ENCODE data around the gene FOXI3. TPM values are rescaled to one million over a fixed set of nuclear protein-coding genes. Genes with fewer than 3 reads are reported as not detected.
"Not testable (repeated sequence)": the region's sequence is repeated elsewhere in the genome, so short reads cannot be mapped to it uniquely, and the experiment has no call there.

Gene FOXI3
- total and polyA plus RNA-seq, 4 donors, result not detected

GRCh38 chr2:88423733-88424132 is 28.8 kb downstream of the FOXI3 start:
- H3K9me3 ChIP-seq (ENCODE audit: control insufficient read depth in 4 of 4, low read length in 3 of 4), result no peaks in the 10 kb centered on the region
- H3K9ac ChIP-seq (ENCODE audit: low read depth in 1 of 2, low read length in 2 of 2), result no peak overlapping the region
- 67% methylated on average over 2 of the region's 2 CpGs for WGBS
- H3K27ac ChIP-seq (ENCODE audit: low read depth in 1 of 2, low read length in 2 of 2), result no peak overlapping the region
- H3K4me1 ChIP-seq (ENCODE audit: control insufficient read depth in 4 of 4, insufficient read depth in 4 of 4, low read length in 3 of 4), result no peaks in the 10 kb centered on the region
- TF ChIP-seq RAD21 (IDR thresholded peaks at IDR 0.05) (no peak), GABPA (IDR thresholded peaks at IDR 0.05 in 1 of 2, conservative IDR thresholded peaks at IDR 0.05 in 1 of 2) (no peak), EGR1 (IDR thresholded peaks at IDR 0.05; ENCODE audit: low read depth in 2 of 2) (no peak), FOXA2 (IDR thresholded peaks at IDR 0.05) (no peak), SP1 (IDR thresholded peaks at IDR 0.05) (no peak), ZBTB33 (IDR thresholded peaks at IDR 0.05) (no peak), REST (IDR thresholded peaks at IDR 0.05) (no peak), JUND (IDR thresholded peaks at IDR 0.05) (no peak), FOXA1 (IDR thresholded peaks at IDR 0.05) (no peak), ATF3 (IDR thresholded peaks at IDR 0.05) (no peak), YY1 (IDR thresholded peaks at IDR 0.05) (no peak), RXRA (IDR thresholded peaks at IDR 0.05) (no peak), CTCF (IDR thresholded peaks at IDR 0.05; ENCODE audit: low read depth, low read length, missing input control) (no peak), HNF4A (conservative IDR thresholded peaks at IDR 0.05) (no peak), MAX (IDR thresholded peaks at IDR 0.05) (no peak), NR2F2 (IDR thresholded peaks at IDR 0.05) (no peak)
- DNase-seq (ENCODE audit: low spot score), result no peak
- no peaks in the 10 kb centered on the region for H3K27me3 ChIP-seq (ENCODE audit: control insufficient read depth in 4 of 4, insufficient read depth in 4 of 4, low read length in 3 of 4)
- no peak overlapping the region for H3K4me3 ChIP-seq (ENCODE audit: low read depth in 1 of 3, low read length in 3 of 3)
- no peaks in the 10 kb centered on the region for H3K36me3 ChIP-seq (ENCODE audit: control insufficient read depth in 4 of 4, insufficient read depth in 3 of 4, low read depth in 1 of 4, low read length in 3 of 4)

GRCh38 chr2:88419051-88419450 is 33.4 kb downstream of the FOXI3 start:
- not testable (repeated sequence) for DNase-seq (ENCODE audit: low spot score); H3K36me3 ChIP-seq (ENCODE audit: control insufficient read depth in 4 of 4, insufficient read depth in 3 of 4, low read depth in 1 of 4, low read length in 3 of 4); H3K9me3 ChIP-seq (ENCODE audit: control insufficient read depth in 4 of 4, low read length in 3 of 4); H3K27ac ChIP-seq (ENCODE audit: low read depth in 1 of 2, low read length in 2 of 2); H3K9ac ChIP-seq (ENCODE audit: low read depth in 1 of 2, low read length in 2 of 2); H3K4me3 ChIP-seq (ENCODE audit: low read depth in 1 of 3, low read length in 3 of 3); H3K4me1 ChIP-seq (ENCODE audit: control insufficient read depth in 4 of 4, insufficient read depth in 4 of 4, low read length in 3 of 4); H3K27me3 ChIP-seq (ENCODE audit: control insufficient read depth in 4 of 4, insufficient read depth in 4 of 4, low read length in 3 of 4)
- 88% methylated on average over 9 of the region's 9 CpGs for WGBS

Data from liver (tissue), 9 donors.